C4-2B (cell line): ENCODE results near the gene UPK3B.
"Not testable (repeated sequence)": the region's sequence is repeated elsewhere in the genome, so short reads cannot be mapped to it uniquely, and the experiment has no call there.

Experiments
- H3K27ac ChIP-seq: fragments of 450-650 bp; 2 replicates; pipeline ENCODE4 v1.5.1; 2017
- CTCF ChIP-seq: fragments of 450-650 bp; conservative IDR thresholded peaks from 2 replicates; pipeline ENCODE4 v1.5.1; 2017; ENCODE audit warnings: mild to moderate bottlenecking
- ZFX ChIP-seq: fragments of 450-650 bp; IDR thresholded peaks from 2 replicates; pipeline ENCODE4 v1.6.1; 2017

Gene UPK3B

GRCh38 chr7:76486618-76487017, 23.7 kb upstream of the UPK3B start:
- not testable (repeated sequence) for H3K27ac ChIP-seq

- H3K27ac ChIP-seq, result not testable (repeated sequence)
These were observed 22.4 kb upstream of the UPK3B start for GRCh38 chr7:76487969-76488368.

GRCh38 chr7:76492139-76492538, 18.2 kb upstream of the UPK3B start:
- not testable (repeated sequence) for H3K27ac ChIP-seq

- not testable (repeated sequence) for H3K27ac ChIP-seq
These were observed 14.6 kb upstream of the UPK3B start for GRCh38 chr7:76495717-76496116.

- H3K27ac ChIP-seq, result not testable (repeated sequence)
These were observed 12.3 kb upstream of the UPK3B start for GRCh38 chr7:76497918-76498582.

GRCh38 chr7:76498583-76499200, 11.7 kb upstream of the UPK3B start:
- not testable (repeated sequence) for H3K27ac ChIP-seq

- not testable (repeated sequence) for H3K27ac ChIP-seq
These were observed 11.0 kb upstream of the UPK3B start for GRCh38 chr7:76499201-76499923.

GRCh38 chr7:76499924-76500241, 10.5 kb upstream of the UPK3B start:
- H3K27ac ChIP-seq, result not testable (repeated sequence)

GRCh38 chr7:76502224-76502623, 8.1 kb upstream of the UPK3B start:
- not testable (repeated sequence) for H3K27ac ChIP-seq

- H3K27ac ChIP-seq, result not testable (repeated sequence)
These were observed 7.5 kb upstream of the UPK3B start for GRCh38 chr7:76502836-76503235.

- H3K27ac ChIP-seq, result not testable (repeated sequence)
These were observed 7.1 kb upstream of the UPK3B start for GRCh38 chr7:76503244-76503643.

- H3K27ac ChIP-seq, result not testable (repeated sequence)
These were observed 5.8 kb upstream of the UPK3B start for GRCh38 chr7:76504351-76505167.

- TF ChIP-seq ZFX (no peak), CTCF (no peak)
- no peak overlapping the region for H3K27ac ChIP-seq
These were observed 4.9 kb upstream of the UPK3B start for GRCh38 chr7:76505168-76506080.

GRCh38 chr7:76506081-76506440, 4.3 kb upstream of the UPK3B start:
- TF ChIP-seq CTCF (no peak), ZFX (no peak)
- H3K27ac ChIP-seq, result no peak overlapping the region

- not testable (repeated sequence) for H3K27ac ChIP-seq
These were observed 3.7 kb upstream of the UPK3B start for GRCh38 chr7:76506643-76507042.
